Vein endothelial cell (primary cell): ENCODE measurements around the gene PLCXD1. TPM values are rescaled to one million over a fixed set of nuclear protein-coding genes. Genes with fewer than 3 reads are reported as not detected.

Source experiments
- total RNA-seq: library from RNA; depleted of rRNA; stranded (reverse); fragments of >200 nt; gene quantifications from 2 replicates; pipeline ENCODE4 v1.2.3, GENCODE V29; 2012

PLCXD1 gene
- total RNA-seq: 5.9 and 8.0 TPM in 2 replicates

GRCh38 chrX:281166-281999 is at the start of gene PLCXD1:
TSS of gene PLCXD1 (plus strand) at chrX:281381. CDS start at chrX:284188, 2,807 bp downstream.

GRCh38 chrX:318739-319578 is 37.8 kb downstream of the PLCXD1 start, which contains the start of gene GTPBP6:
TSS of gene GTPBP6 (minus strand) at chrX:318796. CDS start at chrX:318787, 9 bp downstream.

Other genes starting within 250 kb of the PLCXD1 start
- gene GTPBP6, start 37.4 kb downstream of the PLCXD1 start, total RNA-seq: 43.4 and 45.9 TPM in 2 replicates
- gene PPP2R3B, start 105.5 kb downstream of the PLCXD1 start, total RNA-seq: 15.0 and 24.8 TPM in 2 replicates